Thyroid gland (tissue), 4 donors: ENCODE results near the gene HJV. TPM values are rescaled to one million over a fixed set of nuclear protein-coding genes. Genes with fewer than 3 reads are reported as not detected.
A peak's percentile ranks its signal among the peaks of the same experiment; 100 is the strongest.
"Not testable (repeated sequence)": the region's sequence is repeated elsewhere in the genome, so short reads cannot be mapped to it uniquely, and the experiment has no call there.

ENCODE experiments used
- DNase-seq, 2 donors: peaks; one replicate each; pipeline ENCODE4 v3.0.0-alpha.2; 2019
- H3K27ac ChIP-seq, 3 donors: fragments of 200-600 bp; sonication (generic); 1 replicate in 2 of 3; 2 replicates in 1 of 3; pipeline ENCODE4 v1.5.1; 2016 to 2019; ENCODE audit warnings: mild to moderate bottlenecking in 1 of 3, moderate library complexity in 1 of 3
- H3K27me3 ChIP-seq: fragments of 200-600 bp; sonication (generic); one replicate; pipeline ENCODE4 v1.5.1; 2019
- H3K36me3 ChIP-seq, 2 donors: fragments of 200-600 bp; sonication (generic); one replicate each; pipeline ENCODE4 v1.5.1; 2016 to 2019
- H3K4me1 ChIP-seq, 2 donors: fragments of 200-600 bp; sonication (generic); one replicate each; pipeline ENCODE4 v1.5.1; 2017 to 2019
- H3K4me3 ChIP-seq, 3 donors: fragments of 200-600 bp; sonication (generic); replicated peaks in 1 of 3; 1 replicate in 2 of 3; 2 replicates in 1 of 3; pipeline ENCODE4 v1.5.1; 2016; ENCODE audit warnings: mild to moderate bottlenecking in 1 of 3
- H3K9me3 ChIP-seq: fragments of 200-600 bp; sonication (generic); one replicate; pipeline ENCODE4 v1.5.1; 2017
- POLR2A ChIP-seq, 2 donors: fragments of 450-650 bp; IDR thresholded peaks; one replicate each; pipeline ENCODE4 v1.6.1; 2017; ENCODE audit warnings: antibody characterized with exemption in 2 of 2, mild to moderate bottlenecking in 2 of 2, moderate library complexity in 1 of 2
- WGBS, 2 donors: methylation state at CpG; one replicate each; pipeline ENCODE4 v1.1.5; 2017; 5-methylcytosine and 5-hydroxymethylcytosine counted together
- intact Hi-C: fragments of 100-400 bp; cut with DNase I; formaldehyde crosslinking; loops from one replicate; pipeline ENCODE4 v1.15.1; 2023
- total RNA-seq, 4 donors: library from RNA; depleted of rRNA; stranded (reverse); fragments of >200 nt; gene quantifications; one replicate each; pipeline ENCODE4 v1.2.3, GENCODE V29; 2016
- TF ChIP-seq, protein P1 (sequence below), 6 experiments: fragments of 200-600 bp in 3 of 6; fragments of 450-650 bp in 3 of 6; sonication (generic) in 3 of 6; IDR thresholded peaks; one replicate each; pipeline ENCODE4 v1.5.1; 2016 to 2019; ENCODE audit warnings: antibody characterized with exemption in 6 of 6, mild to moderate bottlenecking in 2 of 6, inconsistent platforms in 1 of 6, moderate library complexity in 1 of 6

Gene HJV
- total RNA-seq, 4 donors from 2014 or later = not detected

DNA sequence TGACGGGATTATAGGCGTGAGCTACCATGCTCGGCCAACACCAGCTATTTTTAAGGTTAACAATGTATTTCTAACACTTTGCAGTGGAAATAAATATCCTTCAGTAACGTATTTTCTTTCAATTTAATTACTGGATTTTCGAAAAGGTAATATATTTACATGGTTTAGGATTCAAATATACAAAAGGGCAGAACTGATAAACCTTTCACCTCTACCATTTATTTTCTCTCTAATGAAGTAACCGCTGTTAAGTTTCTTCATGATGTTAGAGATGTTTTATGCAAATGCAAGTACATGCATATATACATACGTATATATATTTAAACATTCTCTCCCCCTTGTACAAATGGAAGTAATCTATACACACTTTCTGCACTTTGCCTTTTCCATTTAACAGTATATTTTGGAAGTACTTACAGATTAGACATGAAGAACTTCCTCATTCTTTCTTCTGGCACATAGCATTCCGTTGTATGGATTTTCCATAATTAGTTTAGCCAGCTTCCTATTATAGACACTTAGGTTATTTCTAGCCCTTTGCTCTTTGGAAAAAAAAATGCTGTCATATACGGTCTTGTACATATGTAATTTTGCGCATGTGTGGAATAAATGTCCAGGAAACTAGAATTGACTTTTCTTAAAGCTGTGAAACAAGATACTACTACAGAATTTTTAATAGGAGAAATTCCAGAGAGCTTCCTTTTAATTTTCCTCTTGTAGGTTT, 14.9 kb upstream of the HJV start:
- Histone ChIP-seq H3K27ac (peak overlapping the region in 2 of 3 donors; percentile 44 to 94), H3K9me3 (no peaks in the 10 kb centered on the region), H3K36me3 (no peaks in the 10 kb centered on the region), H3K4me1 (peaks cover 0 to 12% of the 10 kb centered on the region in 2 donors), H3K27me3 (no peaks in the 10 kb centered on the region), H3K4me3 (peak overlapping the region in 1 of 3 donors; percentile 49)
- 9 to 11% methylated on average over 10 of the region's 10 CpGs for WGBS, 2 donors
- no peak for DNase-seq
- no peak for TF ChIP-seq POLR2A (IDR thresholded peaks at IDR 0.05)
- TF ChIP-seq, protein P1, sequence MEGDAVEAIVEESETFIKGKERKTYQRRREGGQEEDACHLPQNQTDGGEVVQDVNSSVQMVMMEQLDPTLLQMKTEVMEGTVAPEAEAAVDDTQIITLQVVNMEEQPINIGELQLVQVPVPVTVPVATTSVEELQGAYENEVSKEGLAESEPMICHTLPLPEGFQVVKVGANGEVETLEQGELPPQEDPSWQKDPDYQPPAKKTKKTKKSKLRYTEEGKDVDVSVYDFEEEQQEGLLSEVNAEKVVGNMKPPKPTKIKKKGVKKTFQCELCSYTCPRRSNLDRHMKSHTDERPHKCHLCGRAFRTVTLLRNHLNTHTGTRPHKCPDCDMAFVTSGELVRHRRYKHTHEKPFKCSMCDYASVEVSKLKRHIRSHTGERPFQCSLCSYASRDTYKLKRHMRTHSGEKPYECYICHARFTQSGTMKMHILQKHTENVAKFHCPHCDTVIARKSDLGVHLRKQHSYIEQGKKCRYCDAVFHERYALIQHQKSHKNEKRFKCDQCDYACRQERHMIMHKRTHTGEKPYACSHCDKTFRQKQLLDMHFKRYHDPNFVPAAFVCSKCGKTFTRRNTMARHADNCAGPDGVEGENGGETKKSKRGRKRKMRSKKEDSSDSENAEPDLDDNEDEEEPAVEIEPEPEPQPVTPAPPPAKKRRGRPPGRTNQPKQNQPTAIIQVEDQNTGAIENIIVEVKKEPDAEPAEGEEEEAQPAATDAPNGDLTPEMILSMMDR (IDR thresholded peaks at IDR 0.05) = no peak
- intact Hi-C loops = no loop called here

DNA sequence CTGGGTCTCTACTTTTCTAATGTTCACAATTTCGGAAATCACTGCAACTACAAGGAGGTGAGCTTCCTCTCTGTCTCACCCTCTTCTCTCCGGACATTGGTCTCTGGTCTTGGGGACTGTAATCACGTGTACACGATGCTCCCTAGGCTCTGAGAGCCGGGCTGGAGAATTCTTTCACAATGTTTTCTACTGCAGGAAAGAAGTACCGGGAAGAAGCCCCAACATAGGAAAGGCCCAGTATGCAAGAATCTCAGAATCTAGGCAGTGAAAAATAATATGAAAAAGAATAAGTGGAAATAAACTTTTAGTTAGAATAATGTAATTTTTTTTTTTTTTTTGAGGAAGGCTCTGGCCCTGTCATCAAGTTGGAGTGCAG, 13.5 kb upstream of the HJV start:
- intact Hi-C loops = no loop called here
- no peak for DNase-seq
- 30 to 32% methylated on average over 6 of the region's 6 CpGs for WGBS, 2 donors
- Histone ChIP-seq H3K27ac (no peak overlapping the region), H3K4me1 (peaks cover 0 to 11% of the 10 kb centered on the region in 2 donors), H3K9me3 (no peaks in the 10 kb centered on the region), H3K27me3 (no peaks in the 10 kb centered on the region), H3K4me3 (no peak overlapping the region), H3K36me3 (no peaks in the 10 kb centered on the region)
- TF ChIP-seq, protein P1 (IDR thresholded peaks at IDR 0.05) = no peak
- no peak for TF ChIP-seq POLR2A (IDR thresholded peaks at IDR 0.05)

DNA sequence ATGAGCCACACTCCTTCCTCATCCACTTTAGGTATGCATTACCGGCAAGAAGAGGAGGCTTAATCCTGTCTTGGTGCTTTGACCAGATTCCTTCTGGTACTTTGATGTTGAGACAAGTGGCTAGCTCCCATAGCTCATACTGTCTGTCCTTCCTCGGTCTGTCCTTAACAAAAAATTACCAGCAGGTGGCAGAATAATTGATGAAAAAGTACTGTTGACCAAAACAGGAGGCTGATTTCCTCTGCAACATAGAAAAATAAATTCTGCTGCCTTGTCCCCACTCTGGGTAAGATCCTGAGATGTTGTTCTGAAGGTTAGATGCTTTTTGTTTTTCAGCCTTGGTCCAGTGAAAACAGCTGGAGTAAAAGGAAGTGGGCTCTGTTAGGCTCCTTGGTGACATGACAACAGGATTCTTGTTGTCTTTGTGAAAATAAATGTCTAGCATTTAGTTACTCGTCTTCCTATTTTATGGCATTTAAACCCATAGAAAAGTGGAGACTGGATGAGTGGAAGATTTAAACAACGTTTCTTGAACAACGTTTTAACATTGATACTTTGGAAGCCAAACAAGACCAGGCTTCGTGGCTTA, 11.2 kb upstream of the HJV start:
- H3K4me1 ChIP-seq = peaks cover 0 to 4% of the 10 kb centered on the region in 2 donors
- H3K9me3 ChIP-seq = no peaks in the 10 kb centered on the region
- H3K27ac ChIP-seq = no peak overlapping the region
- intact Hi-C loops = no loop called here
- TF ChIP-seq POLR2A (IDR thresholded peaks at IDR 0.05) = no peak
- TF ChIP-seq, protein P1 (IDR thresholded peaks at IDR 0.05) = peak in 5 of 6 experiments; percentile 20 to 43 (median 34)
- no peak for DNase-seq
- no peaks in the 10 kb centered on the region for H3K27me3 ChIP-seq
- WGBS, 2 donors = 55 to 61% methylated on average over 6 of the region's 6 CpGs
- no peak overlapping the region for H3K4me3 ChIP-seq
- no peaks in the 10 kb centered on the region for H3K36me3 ChIP-seq

DNA sequence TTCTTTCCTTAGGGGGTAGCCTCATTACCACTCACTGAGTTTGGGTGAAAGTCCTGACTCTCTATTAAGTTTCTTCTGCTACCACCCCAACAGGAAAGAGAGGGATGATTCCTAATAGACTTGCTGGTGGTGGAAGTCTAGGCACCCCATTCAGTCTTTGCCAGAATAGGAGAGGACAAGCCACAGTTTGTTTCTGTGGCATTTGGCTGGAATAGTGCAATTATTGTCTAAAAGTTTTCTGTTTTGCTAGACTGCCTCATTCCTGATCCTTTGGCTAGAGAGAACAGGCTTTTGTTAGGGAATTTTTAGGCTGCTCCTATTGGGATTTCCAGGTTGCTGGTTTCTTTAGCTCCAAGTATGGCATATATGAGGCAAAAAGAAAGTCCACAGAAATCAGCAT, 9.9 kb upstream of the HJV start:
- Histone ChIP-seq H3K36me3 (no peaks in the 10 kb centered on the region), H3K9me3 (no peaks in the 10 kb centered on the region), H3K4me3 (no peak overlapping the region), H3K4me1 (peaks cover 0 to 1% of the 10 kb centered on the region in 2 donors), H3K27ac (no peak overlapping the region), H3K27me3 (no peaks in the 10 kb centered on the region)
- intact Hi-C loops = no loop called here
- DNase-seq = no peak
- TF ChIP-seq POLR2A (IDR thresholded peaks at IDR 0.05) = no peak
- TF ChIP-seq, protein P1 (IDR thresholded peaks at IDR 0.05) = no peak

DNA sequence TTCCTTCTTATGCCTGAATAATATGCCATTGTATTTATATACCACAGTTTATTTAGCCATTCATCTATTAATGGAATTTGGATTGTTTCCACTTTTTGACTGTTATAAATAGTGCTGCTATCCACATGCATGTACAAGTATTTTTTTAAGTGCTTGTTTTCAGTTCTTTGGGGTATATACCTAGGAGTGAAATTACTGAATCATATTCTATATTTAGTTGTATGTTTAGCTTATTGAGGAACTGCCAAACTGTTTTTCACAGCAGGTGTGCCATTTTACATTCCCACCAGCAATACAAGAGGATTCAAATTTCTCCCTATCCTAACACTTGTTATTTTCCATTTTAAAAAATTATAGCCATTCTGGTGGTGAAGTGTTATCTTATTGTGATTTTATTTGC, 7.6 kb upstream of the HJV start:
- TF ChIP-seq, protein P1 (IDR thresholded peaks at IDR 0.05) = no peak
- TF ChIP-seq POLR2A (IDR thresholded peaks at IDR 0.05) = no peak
- no peak overlapping the region for H3K27ac ChIP-seq
- H3K27me3 ChIP-seq = no peaks in the 10 kb centered on the region
- intact Hi-C loops = no loop called here
- H3K4me3 ChIP-seq = no peak overlapping the region
- H3K4me1 ChIP-seq = no peaks in the 10 kb centered on the region
- no peaks in the 10 kb centered on the region for H3K9me3 ChIP-seq
- no peak for DNase-seq
- no peaks in the 10 kb centered on the region for H3K36me3 ChIP-seq

DNA sequence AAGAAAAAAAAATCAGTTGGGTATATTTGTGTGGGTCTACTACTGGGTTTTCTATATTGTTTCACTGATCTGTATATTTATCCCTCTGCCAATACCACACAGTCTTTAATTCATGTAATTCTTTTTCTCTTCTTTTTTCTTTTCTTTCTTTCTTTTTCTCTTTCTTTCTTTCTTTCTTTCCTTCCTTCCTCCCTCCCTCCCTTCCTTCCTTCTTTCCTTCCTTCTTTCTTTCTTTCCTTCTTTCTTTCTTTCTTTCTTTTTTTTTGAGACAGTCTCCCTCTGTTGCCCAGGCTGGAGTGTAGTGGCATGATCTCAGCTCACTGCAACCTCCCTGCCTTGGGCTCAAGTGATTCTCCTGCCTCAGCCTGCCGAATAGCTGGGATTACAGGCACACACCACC, 5.1 kb upstream of the HJV start:
- DNase-seq, intact Hi-C loops, H3K36me3 ChIP-seq, H3K4me1 ChIP-seq, H3K4me3 ChIP-seq, H3K9me3 ChIP-seq, H3K27me3 ChIP-seq, H3K27ac ChIP-seq: not testable (repeated sequence)
- 50% methylated on average over 1 of the region's 1 CpG for WGBS, 2 donors

DNA sequence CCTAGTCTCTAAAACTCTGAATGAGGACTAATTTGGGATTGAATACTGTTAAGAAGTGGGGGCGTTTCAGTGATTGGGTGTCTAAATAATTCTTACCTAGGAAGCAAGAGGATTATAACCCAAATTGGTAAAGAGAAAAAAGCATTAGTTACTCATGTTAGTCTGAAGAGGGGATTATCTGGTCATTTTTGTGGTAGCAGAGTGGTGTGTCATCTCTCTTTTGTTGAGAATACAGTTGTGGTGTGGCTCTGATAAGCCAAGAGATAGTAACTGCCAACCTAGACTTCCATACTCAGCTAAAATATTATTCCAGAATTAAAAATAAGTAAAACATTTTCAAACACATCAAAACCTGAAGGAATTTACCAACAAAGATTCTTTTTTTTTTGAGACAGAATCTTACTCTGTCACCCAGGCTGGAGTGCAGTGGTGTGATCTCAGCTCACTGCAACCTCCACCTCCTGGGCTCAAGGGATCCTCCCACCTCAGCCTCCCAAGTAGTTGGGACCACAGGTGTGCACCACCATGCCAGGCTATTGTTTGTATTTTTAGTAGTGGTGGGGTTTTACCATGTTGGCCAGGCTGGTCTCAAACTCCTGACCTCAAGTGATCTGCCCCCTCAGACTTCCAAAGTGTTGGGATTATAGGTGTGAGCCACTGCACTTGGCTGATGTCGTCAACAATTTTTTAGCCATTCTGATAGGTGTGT, 4.4 kb upstream of the HJV start:
- H3K27me3 ChIP-seq, intact Hi-C loops, H3K4me1 ChIP-seq, H3K9me3 ChIP-seq, DNase-seq, H3K4me3 ChIP-seq, H3K27ac ChIP-seq, H3K36me3 ChIP-seq: not testable (repeated sequence)
- WGBS, 2 donors = 83 to 84% methylated on average over 2 of the region's 2 CpGs
